GM23338 (cell line): Measurements from ENCODE around the gene RPL27.

Source experiments
- EZH2 ChIP-seq: fragments of 200-600 bp; sonication (generic); IDR thresholded peaks from one replicate; pipeline ENCODE4 v1.8.0; 2017; ENCODE audit warnings: antibody characterized with exemption, mild to moderate bottlenecking, low read depth; ENCODE audit not compliant: unreplicated experiment
- TF ChIP-seq, protein P1 (sequence below), 2 experiments: fragments of 200-600 bp in 1 of 2; sonication (generic) in 1 of 2; conservative IDR thresholded peaks; 2 replicates each; pipeline versions ENCODE4 v1.5.1 to v1.6.1; 2016 to 2017; ENCODE audit warnings: antibody characterized with exemption in 2 of 2, low read depth in 2 of 2, mild to moderate bottlenecking in 2 of 2, moderate library complexity in 1 of 2
- TF ChIP-seq, protein P2 (sequence below): IDR thresholded peaks from one replicate; pipeline ENCODE4 v1.6.1; 2018; ENCODE audit warnings: antibody characterized with exemption; ENCODE audit not compliant: unreplicated experiment

DNA sequence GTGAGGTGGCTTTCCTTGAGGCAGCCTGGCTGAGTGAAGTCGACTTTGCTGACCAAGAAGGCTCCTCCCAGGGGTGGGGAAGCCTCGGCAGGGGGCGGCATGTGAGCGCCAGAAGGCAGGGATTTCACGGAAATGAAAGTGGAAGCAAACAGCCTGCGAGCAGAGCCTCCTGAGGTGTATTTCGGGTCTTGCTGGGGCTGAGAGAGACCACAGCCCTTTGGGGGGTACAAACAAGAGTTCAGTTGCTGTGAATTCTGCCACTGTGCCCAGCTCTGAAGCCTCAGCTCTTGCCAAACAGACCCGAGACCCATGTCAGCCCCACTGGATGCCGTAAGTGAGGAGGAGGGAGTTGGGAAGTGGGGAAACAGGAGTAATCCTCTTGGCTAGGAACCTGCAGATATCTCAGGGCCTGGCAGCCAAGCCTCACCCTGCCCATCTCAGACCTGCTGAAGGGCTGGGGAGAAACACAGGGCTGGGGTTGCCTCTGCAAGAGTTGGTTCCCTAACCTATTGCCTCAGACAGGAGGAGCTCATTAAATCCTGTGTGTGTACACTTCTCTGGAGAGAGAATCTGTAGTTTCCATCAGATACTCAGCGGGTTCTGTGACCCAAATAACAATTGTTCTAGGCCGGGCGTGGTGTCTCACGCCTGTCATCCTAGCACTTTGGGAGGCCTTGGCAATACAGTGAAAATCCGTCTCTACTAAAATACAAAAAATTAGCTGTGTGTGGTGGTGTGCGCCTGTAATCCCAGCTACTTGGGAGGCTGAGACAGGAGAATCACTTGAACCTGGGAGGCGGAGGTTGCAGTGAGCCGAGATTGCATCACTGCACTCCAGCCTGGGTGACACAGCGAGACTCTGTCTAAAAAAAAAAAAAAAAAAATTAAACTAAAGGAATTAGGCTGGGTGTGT lies 8.7 kb downstream of the RPL27 start, which contains the start of gene IFI35:
- TF ChIP-seq, protein P1, sequence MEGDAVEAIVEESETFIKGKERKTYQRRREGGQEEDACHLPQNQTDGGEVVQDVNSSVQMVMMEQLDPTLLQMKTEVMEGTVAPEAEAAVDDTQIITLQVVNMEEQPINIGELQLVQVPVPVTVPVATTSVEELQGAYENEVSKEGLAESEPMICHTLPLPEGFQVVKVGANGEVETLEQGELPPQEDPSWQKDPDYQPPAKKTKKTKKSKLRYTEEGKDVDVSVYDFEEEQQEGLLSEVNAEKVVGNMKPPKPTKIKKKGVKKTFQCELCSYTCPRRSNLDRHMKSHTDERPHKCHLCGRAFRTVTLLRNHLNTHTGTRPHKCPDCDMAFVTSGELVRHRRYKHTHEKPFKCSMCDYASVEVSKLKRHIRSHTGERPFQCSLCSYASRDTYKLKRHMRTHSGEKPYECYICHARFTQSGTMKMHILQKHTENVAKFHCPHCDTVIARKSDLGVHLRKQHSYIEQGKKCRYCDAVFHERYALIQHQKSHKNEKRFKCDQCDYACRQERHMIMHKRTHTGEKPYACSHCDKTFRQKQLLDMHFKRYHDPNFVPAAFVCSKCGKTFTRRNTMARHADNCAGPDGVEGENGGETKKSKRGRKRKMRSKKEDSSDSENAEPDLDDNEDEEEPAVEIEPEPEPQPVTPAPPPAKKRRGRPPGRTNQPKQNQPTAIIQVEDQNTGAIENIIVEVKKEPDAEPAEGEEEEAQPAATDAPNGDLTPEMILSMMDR (conservative IDR thresholded peaks at IDR 0.05; ENCODE audit: low read depth in 2 of 2), result peak; percentile 31 to 66
- no peak for TF ChIP-seq EZH2
- TF ChIP-seq, protein P2, sequence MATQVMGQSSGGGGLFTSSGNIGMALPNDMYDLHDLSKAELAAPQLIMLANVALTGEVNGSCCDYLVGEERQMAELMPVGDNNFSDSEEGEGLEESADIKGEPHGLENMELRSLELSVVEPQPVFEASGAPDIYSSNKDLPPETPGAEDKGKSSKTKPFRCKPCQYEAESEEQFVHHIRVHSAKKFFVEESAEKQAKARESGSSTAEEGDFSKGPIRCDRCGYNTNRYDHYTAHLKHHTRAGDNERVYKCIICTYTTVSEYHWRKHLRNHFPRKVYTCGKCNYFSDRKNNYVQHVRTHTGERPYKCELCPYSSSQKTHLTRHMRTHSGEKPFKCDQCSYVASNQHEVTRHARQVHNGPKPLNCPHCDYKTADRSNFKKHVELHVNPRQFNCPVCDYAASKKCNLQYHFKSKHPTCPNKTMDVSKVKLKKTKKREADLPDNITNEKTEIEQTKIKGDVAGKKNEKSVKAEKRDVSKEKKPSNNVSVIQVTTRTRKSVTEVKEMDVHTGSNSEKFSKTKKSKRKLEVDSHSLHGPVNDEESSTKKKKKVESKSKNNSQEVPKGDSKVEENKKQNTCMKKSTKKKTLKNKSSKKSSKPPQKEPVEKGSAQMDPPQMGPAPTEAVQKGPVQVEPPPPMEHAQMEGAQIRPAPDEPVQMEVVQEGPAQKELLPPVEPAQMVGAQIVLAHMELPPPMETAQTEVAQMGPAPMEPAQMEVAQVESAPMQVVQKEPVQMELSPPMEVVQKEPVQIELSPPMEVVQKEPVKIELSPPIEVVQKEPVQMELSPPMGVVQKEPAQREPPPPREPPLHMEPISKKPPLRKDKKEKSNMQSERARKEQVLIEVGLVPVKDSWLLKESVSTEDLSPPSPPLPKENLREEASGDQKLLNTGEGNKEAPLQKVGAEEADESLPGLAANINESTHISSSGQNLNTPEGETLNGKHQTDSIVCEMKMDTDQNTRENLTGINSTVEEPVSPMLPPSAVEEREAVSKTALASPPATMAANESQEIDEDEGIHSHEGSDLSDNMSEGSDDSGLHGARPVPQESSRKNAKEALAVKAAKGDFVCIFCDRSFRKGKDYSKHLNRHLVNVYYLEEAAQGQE, result no peak
